K562 (cell line): Measurements from ENCODE around the gene NES. TPM values are rescaled to one million over a fixed set of nuclear protein-coding genes. Genes with fewer than 3 reads are reported as not detected.

Experiments used
- BRF2 ChIP-seq: IDR thresholded peaks from 3 replicates; pipeline ENCODE4 v1.6.1; 2011; ENCODE audit warnings: borderline replicate concordance, mild to moderate bottlenecking; ENCODE audit not compliant: insufficient read length, insufficient read depth
- DIDO1 ChIP-seq: fragments of 450-650 bp; IDR thresholded peaks from 2 replicates; pipeline ENCODE4 v1.6.1; 2016; ENCODE audit warnings: low read depth, missing biosample characterization, missing genetic modification characterization
- FOXO4 ChIP-seq: fragments of 450-650 bp; formaldehyde crosslinking; IDR thresholded peaks from 2 replicates; pipeline ENCODE4 v1.4.0; 2020; ENCODE audit warnings: mild to moderate bottlenecking, moderate library complexity
- GTF2E2 ChIP-seq: fragments of 200-800 bp; sonication (Bioruptor generic); IDR thresholded peaks from 2 replicates; pipeline ENCODE4 v1.6.1; 2016; ENCODE audit warnings: missing genetic modification characterization, missing compliant biosample characterization
- HOXB6 ChIP-seq: fragments of 250-450 bp; sonication (Bioruptor Pico); IDR thresholded peaks from 2 replicates; pipeline ENCODE4 v1.5.1; 2022; ENCODE audit warnings: mild to moderate bottlenecking, borderline replicate concordance
- KLF16 ChIP-seq: IDR thresholded peaks from 2 replicates; pipeline ENCODE4 v1.6.1; 2016; ENCODE audit warnings: antibody characterized with exemption
- SAFB2 ChIP-seq: fragments of 200-400 bp; formaldehyde crosslinking; IDR thresholded peaks from 2 replicates; pipeline ENCODE4 v1.6.1; 2018; ENCODE audit warnings: borderline replicate concordance, low read length, low read depth, moderate library complexity; ENCODE audit not compliant: severe bottlenecking
- ZNF384 ChIP-seq: IDR thresholded peaks from 2 replicates; pipeline ENCODE4 v1.6.1; 2012; ENCODE audit warnings: low read depth, low read length, improper control_type of control experiment
- ZSCAN32 ChIP-seq: fragments of 450-650 bp; formaldehyde crosslinking; IDR thresholded peaks from 2 replicates; pipeline ENCODE4 v1.4.0; 2020; ENCODE audit warnings: mild to moderate bottlenecking, moderate library complexity
- polyA plus RNA-seq, 8 experiments: library from polyadenylated mRNA; depleted of rRNA in 4 of 8; stranded (reverse) in 5 of 8; unstranded in 3 of 8; fragments of >200 nt; fragmentation: Nextera tagmentation in 2 of 8; fragmentation: Illumina TruSeq in 1 of 8; extraction: Ambion mirVana in 2 of 8; extraction: Trizol in 1 of 8; gene quantifications; 2 replicates each; pipeline versions ENCODE4 v1.2.1 to v1.2.3, GENCODE V29; 2011 to 2014; ENCODE audit warnings: inconsistent platforms in 1 of 8, missing spikeins in 1 of 8
- total RNA-seq, 7 experiments: library from RNA; depleted of rRNA in 6 of 7; stranded (reverse); fragments of >200 nt in 6 of 7; fragmentation: Illumina TruSeq in 2 of 7; extraction: Trizol in 2 of 7; gene quantifications; 2 replicates each; pipeline versions ENCODE4 v1.2.1 to v1.2.3, GENCODE V29; 2011 to 2021; ENCODE audit warnings: low replicate concordance in 1 of 7

NES gene
- total and polyA plus RNA-seq, 9 of the 15 experiments (the other 6 are each of a cell fraction or from before 2014, with no cell fraction given) = 0.10 to 8.6 (median 4.2) TPM

DNA sequence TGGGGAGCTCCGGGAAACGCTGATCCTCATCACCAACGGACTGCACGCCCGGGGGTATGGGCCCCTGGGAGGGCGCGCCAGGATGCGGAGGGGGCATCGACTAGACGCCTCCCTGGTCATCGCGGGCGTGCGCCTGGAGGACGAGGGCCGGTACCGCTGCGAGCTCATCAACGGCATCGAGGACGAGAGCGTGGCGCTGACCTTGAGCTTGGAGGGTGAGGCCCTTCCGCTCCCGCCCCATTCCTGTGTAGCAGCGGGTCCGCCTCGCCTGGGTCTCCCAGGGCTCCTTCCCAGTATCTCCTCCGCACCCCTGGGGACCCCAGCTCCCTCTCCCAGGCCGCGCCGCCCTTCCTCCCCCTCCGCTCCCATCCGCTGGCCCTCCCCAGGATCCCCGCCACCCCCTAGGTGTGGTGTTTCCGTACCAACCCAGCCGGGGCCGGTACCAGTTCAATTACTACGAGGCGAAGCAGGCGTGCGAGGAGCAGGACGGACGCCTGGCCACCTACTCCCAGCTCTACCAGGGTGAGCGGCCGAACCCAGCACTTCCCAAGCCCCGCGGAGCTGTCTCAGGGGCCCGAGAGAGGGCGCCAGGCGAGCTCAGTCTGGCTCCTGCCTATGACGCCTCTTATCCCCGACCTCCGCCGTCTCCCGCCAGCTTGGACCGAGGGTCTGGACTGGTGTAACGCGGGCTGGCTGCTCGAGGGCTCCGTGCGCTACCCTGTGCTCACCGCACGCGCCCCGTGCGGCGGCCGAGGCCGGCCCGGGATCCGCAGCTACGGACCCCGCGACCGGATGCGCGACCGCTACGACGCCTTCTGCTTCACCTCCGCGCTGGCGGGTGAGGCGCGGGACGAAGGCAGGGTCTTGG is 53.0 kb downstream of the NES start (continued):
- TF ChIP-seq GTF2E2 (tag) (no peak), SAFB2 (no peak), KLF16 (no peak), BRF2 (no peak), ZNF384 (no peak), HOXB6 (CRISPR knock-in tag) (no peak), DIDO1 (tag) (peak; percentile 61; the same call in 1 of the 2 replicates), FOXO4 (no peak), ZSCAN32 (no peak)
